ENCODE data around the gene BDKRB1.
A peak's percentile ranks its signal among the peaks of the same experiment; 100 is the strongest.

The BDKRB1 gene

GRCh38 chr14:96246539-96246847, 9.5 kb upstream of the BDKRB1 start:
- DNase-seq (ENCODE audit: low spot score), result peak; percentile 93
- H3K27ac ChIP-seq, result peak overlapping the region; percentile 87
- POLR2A ChIA-PET (ENCODE audit: low non-redundant PET), result no interaction called here
- TF ChIP-seq CTCF (conservative IDR thresholded peaks at IDR 0.05; ENCODE audit: low read depth), result no peak
- CTCF ChIA-PET, result interaction anchor here (0.9 to 1.1 kb wide), 2 partner anchors 21 to 29 kb away, joined by 3 to 4 read pairs; no protein-coding TSS in a partner anchor

GRCh38 chr14:96247031-96247430, 9.0 kb upstream of the BDKRB1 start:
- CTCF ChIA-PET, result interaction anchor here (1.1 kb wide), 1 partner anchor 22 kb away, joined by 3 read pairs; no protein-coding TSS in a partner anchor
- POLR2A ChIA-PET (ENCODE audit: low non-redundant PET), result no interaction called here
- H3K27ac ChIP-seq, result peak overlapping the region; percentile 87
- no peak for TF ChIP-seq CTCF (conservative IDR thresholded peaks at IDR 0.05; ENCODE audit: low read depth)
- DNase-seq (ENCODE audit: low spot score), result no peak

GRCh38 chr14:96249029-96249428, 7.0 kb upstream of the BDKRB1 start:
- no peak for TF ChIP-seq CTCF (conservative IDR thresholded peaks at IDR 0.05; ENCODE audit: low read depth)
- POLR2A ChIA-PET (ENCODE audit: low non-redundant PET), result no interaction called here
- peak; percentile 32 for DNase-seq (ENCODE audit: low spot score)
- H3K27ac ChIP-seq, result peak overlapping the region; percentile 83
- CTCF ChIA-PET, result no interaction called here

GRCh38 chr14:96250485-96250884, 5.5 kb upstream of the BDKRB1 start:
- POLR2A ChIA-PET (ENCODE audit: low non-redundant PET), result no interaction called here
- no peak for TF ChIP-seq CTCF (conservative IDR thresholded peaks at IDR 0.05; ENCODE audit: low read depth)
- CTCF ChIA-PET, result interaction anchor here (0.5 kb wide), 1 partner anchor 165 kb away, joined by 3 read pairs; no protein-coding TSS in a partner anchor
- no peak for DNase-seq (ENCODE audit: low spot score)
- no peak overlapping the region for H3K27ac ChIP-seq

GRCh38 chr14:96251656-96252155, 4.3 kb upstream of the BDKRB1 start:
- DNase-seq (ENCODE audit: low spot score), result no peak
- ChIA-PET POLR2A (ENCODE audit: low non-redundant PET) (no interaction called here), CTCF (interaction anchor here (0.9 kb wide), 1 partner anchor 257 kb away, joined by 3 read pairs; no protein-coding TSS in a partner anchor)
- TF ChIP-seq CTCF (conservative IDR thresholded peaks at IDR 0.05; ENCODE audit: low read depth), result no peak
- peak overlapping the region; percentile 96 for H3K27ac ChIP-seq

GRCh38 chr14:96252323-96252998, 3.5 kb upstream of the BDKRB1 start:
- TF ChIP-seq CTCF (conservative IDR thresholded peaks at IDR 0.05; ENCODE audit: low read depth), result no peak
- H3K27ac ChIP-seq, result peak overlapping the region; percentile 96
- no peak for DNase-seq (ENCODE audit: low spot score)
- POLR2A ChIA-PET (ENCODE audit: low non-redundant PET), result no interaction called here
- CTCF ChIA-PET, result interaction anchor here (1.0 to 1.3 kb wide), 2 partner anchors 22 to 23 kb away, joined by 3 to 4 read pairs; no protein-coding TSS in a partner anchor

Data from RWPE1 (cell line).